ENCODE results near the gene GNPAT.

The GNPAT gene

GRCh38 chr1:231213831-231214573, 27.0 kb upstream of the GNPAT start:
- DNase-seq = no peak

GRCh38 chr1:231214918-231215680, 25.9 kb upstream of the GNPAT start:
- DNase-seq = no peak

GRCh38 chr1:231215681-231216385, 25.2 kb upstream of the GNPAT start:
- no peak for DNase-seq

- no peak for DNase-seq
These were observed 24.5 kb upstream of the GNPAT start for GRCh38 chr1:231216498-231216897.

GRCh38 chr1:231217056-231217455, 24.0 kb upstream of the GNPAT start:
- no peak for DNase-seq

GRCh38 chr1:231218078-231218477, 22.9 kb upstream of the GNPAT start:
- DNase-seq = no peak

- no peak for DNase-seq
These were observed 21.3 kb upstream of the GNPAT start for GRCh38 chr1:231219422-231220401.

- DNase-seq = no peak
These were observed 20.2 kb upstream of the GNPAT start for GRCh38 chr1:231220801-231221200.

- DNase-seq = no peak
These were observed 14.9 kb upstream of the GNPAT start for GRCh38 chr1:231226156-231226555.

GRCh38 chr1:231231511-231231910, 9.5 kb upstream of the GNPAT start:
- no peak for DNase-seq

GRCh38 chr1:231232870-231233734, 7.9 kb upstream of the GNPAT start:
- DNase-seq = no peak

- no peak for DNase-seq
These were observed 7.1 kb upstream of the GNPAT start for GRCh38 chr1:231233735-231234417.

- DNase-seq = no peak
These were observed 6.5 kb upstream of the GNPAT start for GRCh38 chr1:231234506-231234905.

- DNase-seq = no peak
These were observed 5.3 kb upstream of the GNPAT start for GRCh38 chr1:231235526-231236207.

GRCh38 chr1:231236208-231236591, 4.8 kb upstream of the GNPAT start:
- no peak for DNase-seq

GRCh38 chr1:231236938-231237337, 4.1 kb upstream of the GNPAT start:
- DNase-seq = no peak

- no peak for DNase-seq
These were observed 2.7 kb upstream of the GNPAT start for GRCh38 chr1:231238298-231238697.

GRCh38 chr1:231240531-231240882, 505 bp upstream of the GNPAT start:
- peak in 1 of 5 donors; percentile 3 for DNase-seq

- peak in 1 of 5 donors; percentile 8 for DNase-seq
These were observed 738 bp downstream of the GNPAT start for GRCh38 chr1:231241750-231242149.

GRCh38 chr1:231242516-231243198, 1.6 kb downstream of the GNPAT start:
- peak in 1 of 5 donors; percentile 4 for DNase-seq

Data from T-helper 1 cell (primary cell).